Activated naive CD8-positive, alpha-beta T cell (primary cell): ENCODE data around the gene CCIN.
A peak's percentile ranks its signal among the peaks of the same experiment; 100 is the strongest.

Experiments used
- H3K27ac Mint-ChIP-seq: one replicate; pipeline ENCODE4 v1.8.0; 2021; ENCODE audit warnings: mixed read lengths
- H3K27me3 Mint-ChIP-seq: one replicate; pipeline ENCODE4 v1.8.0; 2021; ENCODE audit warnings: mixed read lengths
- H3K36me3 Mint-ChIP-seq: one replicate; pipeline ENCODE4 v1.8.0; 2021; ENCODE audit warnings: mixed read lengths
- H3K4me1 Mint-ChIP-seq: one replicate; pipeline ENCODE4 v1.8.0; 2021; ENCODE audit warnings: low read depth, mixed read lengths
- H3K4me3 Mint-ChIP-seq: one replicate; pipeline ENCODE4 v1.8.0; 2021; ENCODE audit warnings: mild to moderate bottlenecking, mixed read lengths
- H3K9me3 Mint-ChIP-seq: one replicate; pipeline ENCODE4 v1.8.0; 2021; ENCODE audit warnings: low read depth, mixed read lengths

CCIN gene

DNA sequence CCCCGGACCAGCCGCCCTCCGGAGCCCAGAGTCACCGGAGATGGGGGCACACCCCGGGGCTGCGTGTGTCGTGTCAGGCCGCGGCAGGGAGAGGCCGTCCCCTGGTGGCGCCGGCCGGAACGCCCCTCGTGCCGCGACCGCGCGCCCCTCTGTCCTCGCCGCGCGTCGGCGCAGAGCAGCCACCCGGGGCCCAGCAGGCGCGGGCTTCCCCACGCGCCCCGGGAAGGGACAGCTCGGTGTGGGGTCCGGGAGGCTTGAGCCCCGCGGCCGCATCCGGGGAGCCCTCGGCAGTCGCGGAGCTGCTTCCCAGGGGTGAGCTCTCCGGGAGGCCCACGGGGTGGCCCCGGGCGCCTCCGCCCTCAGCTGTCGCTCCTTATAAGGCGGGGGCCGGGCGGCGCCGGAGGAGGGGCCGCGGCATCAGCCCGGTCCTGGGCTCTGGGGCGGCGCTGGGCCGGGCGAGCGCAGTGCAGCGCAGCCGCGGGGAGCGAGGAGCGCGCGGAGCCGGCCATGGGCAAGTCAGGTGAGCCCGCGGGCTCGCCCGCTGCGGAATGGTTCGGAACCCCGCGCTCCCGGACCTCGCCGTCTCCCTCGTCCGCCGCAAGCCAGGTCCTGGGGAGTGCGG, 32.8 kb upstream of the CCIN start, which contains the start of gene GLIPR2:
TSS of gene GLIPR2 (plus strand) at position 462 of the 622 bp plus-strand sequence. CDS start at position 508, 46 bp downstream.
- Mint-ChIP-seq H3K9me3 (no peaks in the 10 kb centered on the region), H3K4me3 (peak within 1 kb of the TSS; percentile 92), H3K27ac (peak within 1 kb of the TSS; percentile 81), H3K27me3 (no peaks in the 10 kb centered on the region), H3K4me1 (peaks cover 46% of the 10 kb centered on the region), H3K36me3 (no peaks in the 10 kb centered on the region)

DNA sequence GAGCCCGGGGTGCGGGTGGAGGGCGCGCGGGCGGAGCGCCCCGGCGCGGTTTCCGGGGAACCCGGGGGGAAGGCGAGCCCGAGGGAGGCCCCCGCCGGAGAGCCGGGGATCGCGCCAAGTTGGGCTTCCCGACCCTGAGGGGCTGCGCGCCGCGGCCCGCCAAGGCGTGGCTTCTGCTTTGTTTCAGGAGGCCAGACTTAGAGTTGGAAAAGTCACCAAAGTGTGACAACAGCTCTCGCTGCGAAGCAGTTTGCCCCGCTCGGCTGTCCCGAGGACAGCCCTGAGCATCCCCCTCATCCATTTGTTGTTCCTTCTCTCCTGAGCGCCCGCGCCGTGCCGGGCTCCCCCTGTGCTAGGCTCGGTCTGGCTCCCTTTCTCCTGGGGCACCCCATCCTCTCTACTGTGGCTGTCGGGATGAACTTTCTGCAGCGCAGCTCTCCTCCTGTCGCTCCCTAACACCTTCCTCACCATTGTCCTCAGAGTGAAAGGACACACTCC, 32.2 kb upstream of the CCIN start:
- no peaks in the 10 kb centered on the region for H3K36me3 Mint-ChIP-seq
- no peaks in the 10 kb centered on the region for H3K27me3 Mint-ChIP-seq
- peak overlapping the region; percentile 81 for H3K27ac Mint-ChIP-seq
- H3K4me3 Mint-ChIP-seq: peak overlapping the region; percentile 92
- H3K9me3 Mint-ChIP-seq: no peaks in the 10 kb centered on the region
- peaks cover 51% of the 10 kb centered on the region for H3K4me1 Mint-ChIP-seq

DNA sequence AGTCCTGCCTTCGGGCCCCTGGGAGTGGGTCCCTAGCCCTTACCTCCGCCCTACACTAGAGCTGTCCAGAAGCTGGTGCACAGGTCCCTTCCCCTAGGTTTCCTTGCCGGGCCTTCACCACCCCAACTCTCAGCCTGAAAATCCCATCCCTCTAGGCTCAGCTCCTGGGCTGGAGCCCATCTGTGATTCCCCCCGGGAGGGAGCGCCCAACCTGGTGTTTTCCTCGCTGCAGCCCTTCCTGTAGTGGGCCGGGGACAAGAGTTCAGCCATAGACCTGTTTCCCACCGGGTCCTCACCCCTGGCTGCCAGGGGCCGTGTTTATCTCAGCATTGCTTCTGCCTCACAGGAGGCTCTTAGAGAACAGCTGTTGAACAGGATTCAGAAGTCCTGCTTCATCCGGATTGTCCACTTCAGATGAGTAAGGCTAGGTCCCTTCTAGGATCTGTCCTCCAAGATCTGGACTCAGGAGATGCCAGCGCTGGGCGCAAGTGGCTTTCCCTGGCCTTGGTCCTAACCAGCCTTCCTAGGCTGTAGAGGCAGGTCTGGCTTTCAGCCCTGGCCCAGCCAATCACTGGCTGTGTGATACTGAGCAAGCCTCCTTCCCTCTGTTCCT, 31.7 kb upstream of the CCIN start:
- Mint-ChIP-seq H3K27me3 (no peaks in the 10 kb centered on the region), H3K9me3 (no peaks in the 10 kb centered on the region), H3K4me1 (peaks cover 57% of the 10 kb centered on the region), H3K36me3 (no peaks in the 10 kb centered on the region), H3K4me3 (peak overlapping the region; percentile 92), H3K27ac (peak overlapping the region; percentile 81)

DNA sequence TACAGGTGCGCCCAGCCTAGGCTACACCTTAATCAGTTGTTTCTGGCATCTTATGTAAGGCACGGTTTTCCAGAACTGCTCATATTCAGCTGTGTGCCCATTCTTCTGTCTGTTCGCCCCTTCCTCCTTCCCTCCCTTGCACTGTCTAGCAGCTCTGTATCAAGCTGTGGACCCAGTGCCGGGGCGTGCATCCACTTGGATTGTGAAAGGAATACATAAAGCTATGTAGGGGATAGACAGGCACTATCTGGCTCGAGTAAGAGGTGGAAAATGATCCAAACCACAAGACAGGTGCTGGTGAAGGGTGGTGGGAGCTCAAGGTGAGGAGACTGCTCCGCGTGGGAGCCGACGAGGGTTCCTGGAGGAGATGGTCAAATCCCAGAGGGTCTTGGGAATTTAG, 30.7 kb upstream of the CCIN start:
- peak overlapping the region; percentile 42 for H3K4me3 Mint-ChIP-seq
- no peaks in the 10 kb centered on the region for H3K9me3 Mint-ChIP-seq
- H3K27me3 Mint-ChIP-seq: no peaks in the 10 kb centered on the region
- H3K27ac Mint-ChIP-seq: peak overlapping the region; percentile 16
- H3K36me3 Mint-ChIP-seq: no peaks in the 10 kb centered on the region
- peaks cover 67% of the 10 kb centered on the region for H3K4me1 Mint-ChIP-seq

DNA sequence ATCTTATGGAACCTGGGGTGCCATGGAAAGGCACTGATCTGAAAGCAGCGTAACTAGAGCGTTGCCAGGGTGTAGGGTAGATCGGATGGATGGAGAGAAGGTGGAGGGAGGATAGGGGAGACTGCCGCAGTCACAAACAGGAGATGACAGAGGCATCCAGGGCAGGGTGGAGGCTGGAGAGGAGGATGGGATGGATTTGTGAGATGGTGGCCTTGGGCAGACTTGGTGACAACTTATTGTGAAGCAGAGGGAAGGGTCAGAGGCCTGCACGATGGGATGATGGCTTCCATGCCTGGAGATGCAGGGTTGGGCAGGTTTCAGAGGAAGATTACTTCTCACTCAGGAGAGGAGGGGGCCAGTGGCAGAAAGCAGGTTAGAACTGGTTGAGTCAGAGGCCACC, 30.3 kb upstream of the CCIN start:
- Mint-ChIP-seq H3K4me3 (peak overlapping the region; percentile 42), H3K4me1 (peaks cover 71% of the 10 kb centered on the region), H3K27ac (peak overlapping the region; percentile 16), H3K36me3 (no peaks in the 10 kb centered on the region), H3K27me3 (no peaks in the 10 kb centered on the region), H3K9me3 (no peaks in the 10 kb centered on the region)

DNA sequence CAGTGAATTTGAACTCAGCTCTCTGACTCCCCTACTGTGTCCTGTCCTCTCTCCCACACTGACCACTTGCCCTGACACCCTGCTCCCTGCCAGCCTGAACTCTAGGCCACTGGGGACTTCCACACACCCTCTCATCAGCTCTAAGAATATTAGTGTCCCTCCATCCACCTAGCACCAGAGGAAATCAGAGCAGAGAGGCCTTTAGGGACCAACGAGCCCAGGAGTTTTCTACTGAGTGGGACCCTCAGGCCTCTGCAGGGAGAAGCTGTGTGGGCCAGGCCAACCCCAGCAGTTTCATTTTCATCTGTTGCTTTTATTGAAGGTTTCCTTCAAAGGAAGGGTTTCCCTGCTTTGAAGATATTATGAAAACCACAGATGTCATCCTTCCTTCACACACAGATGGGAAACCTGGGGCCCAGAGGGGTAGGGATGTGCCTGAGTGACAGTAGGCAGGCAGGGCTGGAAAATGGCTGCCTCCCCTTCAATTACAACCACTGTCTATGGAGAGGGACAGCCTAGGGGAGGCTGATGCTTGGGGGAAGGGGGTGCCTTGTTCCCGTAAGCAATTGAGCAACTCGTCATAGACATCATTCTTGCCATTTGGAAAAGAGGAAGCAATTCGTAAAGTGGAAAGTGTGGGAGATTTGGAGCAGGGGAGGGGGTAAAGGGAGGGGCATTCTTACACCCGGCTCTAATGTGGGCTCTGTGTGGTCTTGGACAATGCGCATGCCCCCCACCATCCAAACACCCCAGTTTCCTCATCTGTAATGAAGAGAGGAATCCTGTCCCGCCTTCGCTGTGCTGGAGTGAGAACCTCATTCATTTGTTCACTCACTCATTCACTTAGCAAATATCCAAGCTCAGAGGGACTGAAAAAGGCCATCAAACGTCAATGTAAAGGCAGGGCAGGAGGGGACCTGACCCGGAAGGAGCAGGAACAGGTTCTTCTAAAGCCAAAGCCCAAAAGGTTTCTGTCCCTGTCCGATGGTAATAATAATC, 28.8 kb upstream of the CCIN start:
- Mint-ChIP-seq H3K27me3 (no peaks in the 10 kb centered on the region), H3K27ac (peak overlapping the region; percentile 55), H3K9me3 (peaks cover 2% of the 10 kb centered on the region), H3K36me3 (peaks cover 2% of the 10 kb centered on the region), H3K4me3 (peak overlapping the region; percentile 64), H3K4me1 (peaks cover 85% of the 10 kb centered on the region)

DNA sequence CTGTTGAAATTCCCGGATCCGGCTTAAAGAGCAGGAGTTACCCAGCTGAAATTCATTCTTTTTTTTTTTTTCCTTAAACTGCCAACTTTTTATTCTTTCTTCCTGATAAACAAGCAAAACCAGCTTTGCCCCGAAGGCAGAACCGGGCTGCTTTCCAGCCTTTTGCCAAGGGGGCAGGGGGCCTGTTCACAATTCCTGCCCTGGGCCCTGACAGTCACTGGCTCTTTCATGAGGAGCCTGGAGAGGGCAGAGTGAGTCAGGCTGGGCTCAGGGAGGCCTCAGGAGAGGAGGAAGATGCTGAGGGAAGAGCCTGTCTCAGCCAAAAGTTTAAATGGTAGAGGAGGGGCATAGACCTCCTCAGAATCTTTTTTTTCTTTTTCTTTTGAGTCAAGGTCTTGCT, 27.9 kb upstream of the CCIN start:
- Mint-ChIP-seq H3K36me3 (peaks cover 11% of the 10 kb centered on the region), H3K27ac (no peak overlapping the region), H3K9me3 (peaks cover 11% of the 10 kb centered on the region), H3K27me3 (no peaks in the 10 kb centered on the region), H3K4me1 (peaks cover 93% of the 10 kb centered on the region), H3K4me3 (peak overlapping the region; percentile 64)

DNA sequence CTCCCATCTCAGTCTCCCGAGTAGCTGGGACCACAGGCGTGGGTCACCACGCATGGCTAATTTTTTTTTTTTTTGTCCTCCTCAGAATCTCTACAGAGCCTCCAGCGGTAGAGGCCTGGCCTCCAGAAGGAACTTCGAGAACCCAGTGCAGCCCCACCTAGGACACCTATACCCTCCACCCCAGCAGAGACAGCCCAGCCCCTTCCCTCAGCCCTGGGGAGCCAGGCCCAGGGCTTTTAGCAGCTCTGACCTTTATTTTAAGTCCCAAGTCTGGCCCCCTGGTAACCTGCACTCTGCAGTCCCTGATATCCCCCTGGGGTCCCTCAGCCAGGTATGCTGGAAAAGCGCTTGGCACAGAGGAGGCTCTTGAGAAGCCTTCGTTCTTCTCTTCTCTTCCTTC, 27.4 kb upstream of the CCIN start:
- Mint-ChIP-seq H3K9me3 (peaks cover 13% of the 10 kb centered on the region), H3K4me1 (peaks cover 95% of the 10 kb centered on the region), H3K27ac (peak overlapping the region; percentile 89), H3K4me3 (no peak overlapping the region), H3K27me3 (no peaks in the 10 kb centered on the region), H3K36me3 (peaks cover 13% of the 10 kb centered on the region)

DNA sequence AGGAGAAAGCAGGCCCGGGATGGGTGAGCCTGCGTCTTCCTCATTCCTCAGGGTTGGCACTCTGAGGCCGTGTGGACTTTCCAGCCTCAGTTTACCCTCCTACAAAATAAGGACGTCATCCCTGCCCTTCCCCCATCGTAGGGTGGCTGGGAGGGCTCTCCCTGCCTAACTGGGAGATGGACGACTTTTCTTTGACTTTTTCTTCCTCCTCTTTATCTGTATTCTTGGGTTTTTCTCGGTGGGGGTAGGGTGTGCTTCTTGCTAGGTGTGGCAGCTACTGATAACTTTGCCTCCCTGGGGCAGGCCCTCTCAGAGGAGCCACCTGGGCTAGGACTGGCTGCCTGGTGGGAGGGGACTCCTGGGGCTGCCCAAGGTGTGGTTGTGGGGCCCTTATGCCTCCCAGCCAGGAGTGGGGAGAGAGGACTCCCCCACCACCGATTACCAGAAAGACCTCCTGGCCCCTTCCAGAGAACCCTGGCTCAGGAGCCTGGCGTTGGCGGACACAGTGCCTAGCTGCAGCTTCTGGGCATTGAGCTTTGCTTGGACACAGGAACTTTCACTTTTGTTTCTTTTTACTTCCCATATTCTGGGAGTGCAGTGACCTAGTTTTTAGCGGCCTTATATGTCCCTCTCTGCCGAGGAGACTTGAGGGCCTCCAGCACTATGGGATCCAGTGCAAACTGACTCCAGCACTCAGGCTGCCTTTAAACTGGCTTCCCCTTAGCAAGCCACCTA, 26.5 kb upstream of the CCIN start:
- Mint-ChIP-seq H3K27ac (peak overlapping the region; percentile 92), H3K9me3 (peaks cover 13% of the 10 kb centered on the region), H3K36me3 (peaks cover 18% of the 10 kb centered on the region)

DNA sequence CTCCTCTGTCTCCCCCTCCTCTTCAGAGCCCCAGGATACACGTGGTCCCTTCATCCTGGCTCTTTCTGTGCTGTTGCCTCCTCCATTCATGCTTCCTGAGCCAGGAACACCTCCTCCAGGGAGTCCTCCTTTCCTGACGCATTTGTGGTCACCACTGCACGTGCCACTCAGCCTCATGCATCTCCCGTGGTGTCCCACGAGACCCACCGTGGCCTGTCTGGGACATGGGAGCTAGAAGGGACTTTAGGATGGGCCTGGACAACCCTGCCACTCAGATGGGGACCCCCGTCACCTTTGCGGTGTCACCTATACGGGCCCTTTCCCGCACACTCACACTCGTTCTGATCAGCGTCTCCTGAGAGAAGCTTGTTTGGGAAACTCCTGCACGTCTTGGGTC, 25.9 kb upstream of the CCIN start:
- H3K4me3 Mint-ChIP-seq: peak overlapping the region; percentile 75
- peak overlapping the region; percentile 92 for H3K27ac Mint-ChIP-seq
- H3K27me3 Mint-ChIP-seq: no peaks in the 10 kb centered on the region
- peaks cover 13% of the 10 kb centered on the region for H3K9me3 Mint-ChIP-seq
- peaks cover 18% of the 10 kb centered on the region for H3K36me3 Mint-ChIP-seq
- H3K4me1 Mint-ChIP-seq: peaks cover 96% of the 10 kb centered on the region

More for the DNA sequence above, 26.5 kb upstream of the CCIN start:
- Mint-ChIP-seq H3K4me3 (peak overlapping the region; percentile 75), H3K27me3 (no peaks in the 10 kb centered on the region), H3K4me1 (peaks cover 96% of the 10 kb centered on the region)

DNA sequence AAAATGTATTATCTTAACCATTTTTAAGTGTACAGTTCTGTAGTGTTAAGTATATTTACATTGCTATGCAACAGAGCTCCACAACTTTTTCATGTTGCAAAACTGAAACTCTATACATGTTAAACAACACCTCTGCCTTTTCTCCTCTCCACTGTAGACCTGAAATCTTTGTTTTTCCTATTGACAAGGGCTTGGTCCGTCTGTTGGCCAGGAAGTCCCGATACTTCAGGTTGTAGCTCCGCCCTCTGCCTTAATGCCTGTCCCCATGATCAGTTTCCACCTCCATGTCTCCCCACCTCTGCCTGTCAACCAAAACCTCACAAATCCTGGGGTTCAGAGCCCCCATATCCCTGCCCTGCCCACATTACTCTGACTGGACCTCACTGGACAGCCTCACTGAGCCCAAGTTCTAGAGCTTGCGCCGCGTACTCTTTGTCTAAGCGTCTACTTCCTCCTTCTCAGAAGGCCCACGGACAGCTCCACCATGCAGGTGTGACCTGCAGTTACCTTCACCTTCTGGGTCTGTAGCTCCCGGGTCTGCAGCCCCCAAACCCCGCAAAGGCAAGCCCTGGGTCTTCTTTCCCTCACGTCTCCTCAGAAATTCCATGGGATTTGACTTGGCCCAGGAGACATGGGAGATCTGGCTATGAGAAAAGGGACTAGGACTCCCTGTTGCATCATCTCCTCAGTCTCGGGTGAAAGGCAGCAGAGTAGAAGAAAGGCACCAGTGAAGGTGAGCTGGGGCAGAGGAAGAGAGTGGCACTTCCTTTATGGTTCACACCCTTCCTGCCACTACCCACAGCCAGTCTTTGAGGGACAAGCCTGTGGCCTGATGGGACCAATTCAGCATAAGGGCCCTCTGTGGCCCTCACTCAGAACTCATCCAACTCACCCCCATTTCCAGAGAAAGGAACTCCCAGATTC, 24.6 kb upstream of the CCIN start:
- Mint-ChIP-seq H3K36me3 (peaks cover 18% of the 10 kb centered on the region), H3K4me3 (peak overlapping the region; percentile 75)

DNA sequence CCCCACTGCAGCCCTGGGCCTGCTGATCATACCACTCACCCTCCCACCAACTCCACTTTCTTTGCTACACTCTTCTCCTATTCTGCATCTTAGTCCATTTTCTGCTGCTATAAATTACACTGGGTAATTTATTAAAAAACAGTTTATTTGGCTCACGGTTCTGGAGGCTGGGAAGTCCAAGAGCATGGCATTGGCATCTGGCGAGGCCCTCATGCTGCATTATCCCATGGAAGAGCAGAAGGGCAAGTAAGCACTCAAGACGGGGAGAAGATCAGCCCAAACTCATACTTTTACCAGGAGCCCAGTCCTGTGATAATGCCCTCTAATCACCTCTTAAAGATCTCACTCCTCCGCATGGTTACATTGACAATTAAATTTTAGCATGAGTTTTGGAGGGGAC, 23.2 kb upstream of the CCIN start:
- no peaks in the 10 kb centered on the region for H3K27me3 Mint-ChIP-seq
- peaks cover 18% of the 10 kb centered on the region for H3K36me3 Mint-ChIP-seq
- peaks cover 93% of the 10 kb centered on the region for H3K4me1 Mint-ChIP-seq
- peak overlapping the region; percentile 35 for H3K27ac Mint-ChIP-seq
- H3K9me3 Mint-ChIP-seq: peaks cover 13% of the 10 kb centered on the region
- peak overlapping the region; percentile 35 for H3K4me3 Mint-ChIP-seq

More for the DNA sequence above, 24.6 kb upstream of the CCIN start:
- H3K9me3 Mint-ChIP-seq: peaks cover 13% of the 10 kb centered on the region
- H3K27ac Mint-ChIP-seq: peak overlapping the region; percentile 92
- H3K4me1 Mint-ChIP-seq: peaks cover 93% of the 10 kb centered on the region
- H3K27me3 Mint-ChIP-seq: no peaks in the 10 kb centered on the region

DNA sequence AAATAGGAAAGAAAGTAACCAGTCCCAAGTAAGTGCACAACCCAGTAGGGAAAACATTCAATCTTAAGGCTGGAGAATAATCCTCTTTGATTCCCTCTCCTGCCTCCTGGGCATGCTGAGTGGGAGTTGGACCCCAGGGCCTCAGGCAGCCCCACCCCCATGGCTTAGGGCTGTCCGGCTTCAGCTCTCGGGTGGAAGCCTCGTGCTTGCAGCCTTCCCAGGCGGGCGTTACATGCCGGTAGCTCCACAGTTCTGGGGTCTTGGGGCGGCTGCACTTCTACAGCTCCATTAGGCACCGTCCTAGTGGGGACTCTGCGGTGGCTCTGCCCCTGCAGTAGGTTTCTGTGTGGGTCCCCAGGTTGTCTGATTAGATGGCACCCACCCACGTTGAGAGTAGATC, 22.5 kb upstream of the CCIN start:
- peaks cover 94% of the 10 kb centered on the region for H3K4me1 Mint-ChIP-seq
- H3K4me3 Mint-ChIP-seq: no peak overlapping the region
- peak overlapping the region; percentile 68 for H3K27ac Mint-ChIP-seq
- peaks cover 13% of the 10 kb centered on the region for H3K9me3 Mint-ChIP-seq
- no peaks in the 10 kb centered on the region for H3K27me3 Mint-ChIP-seq
- H3K36me3 Mint-ChIP-seq: peaks cover 18% of the 10 kb centered on the region
